RPMI8226 (cell line): ENCODE results near the gene PDE6A.
"Not testable (repeated sequence)": the region's sequence is repeated elsewhere in the genome, so short reads cannot be mapped to it uniquely, and the experiment has no call there.

Experiments used
- DNase-seq: peaks from one replicate; pipeline ENCODE4 v3.0.0-alpha.2; 2015

PDE6A gene

DNA sequence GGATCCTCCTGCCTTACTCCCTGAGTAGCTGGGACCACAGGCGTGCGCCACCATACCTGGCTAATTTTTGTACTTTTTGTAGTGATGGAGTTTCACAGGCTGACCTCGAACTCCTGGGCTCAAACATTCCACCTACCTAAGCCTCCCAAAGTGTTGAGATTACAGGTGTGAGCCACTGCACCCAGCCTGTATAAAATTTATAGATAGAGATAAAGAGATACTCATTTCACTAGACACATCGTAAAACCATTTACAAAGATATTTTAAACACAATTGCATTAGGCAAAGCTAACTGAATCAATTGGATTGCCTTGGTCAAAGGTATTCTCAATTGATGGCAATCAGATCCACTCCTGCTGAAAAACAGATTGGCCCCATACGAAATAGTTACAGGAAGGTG lies 52.0 kb downstream of the PDE6A start:
- no peak for DNase-seq

DNA sequence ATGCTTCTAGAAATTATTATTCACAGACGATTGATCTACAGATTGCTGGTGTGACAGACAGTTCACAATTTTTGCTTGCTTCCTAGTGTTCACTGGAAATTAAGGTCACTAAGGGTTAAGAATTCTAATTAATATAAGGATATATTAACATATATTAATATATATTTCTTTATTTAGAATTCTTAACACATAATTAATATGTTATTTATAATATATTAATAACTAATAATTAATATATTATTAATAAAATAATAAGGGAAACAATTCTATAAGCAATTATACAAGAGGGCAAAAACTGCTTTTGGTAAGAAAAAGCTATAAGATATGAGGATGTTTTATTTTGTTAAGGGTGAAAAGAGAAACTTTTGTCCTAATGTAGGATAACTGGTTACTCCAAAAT lies 56.3 kb downstream of the PDE6A start:
- no peak for DNase-seq

DNA sequence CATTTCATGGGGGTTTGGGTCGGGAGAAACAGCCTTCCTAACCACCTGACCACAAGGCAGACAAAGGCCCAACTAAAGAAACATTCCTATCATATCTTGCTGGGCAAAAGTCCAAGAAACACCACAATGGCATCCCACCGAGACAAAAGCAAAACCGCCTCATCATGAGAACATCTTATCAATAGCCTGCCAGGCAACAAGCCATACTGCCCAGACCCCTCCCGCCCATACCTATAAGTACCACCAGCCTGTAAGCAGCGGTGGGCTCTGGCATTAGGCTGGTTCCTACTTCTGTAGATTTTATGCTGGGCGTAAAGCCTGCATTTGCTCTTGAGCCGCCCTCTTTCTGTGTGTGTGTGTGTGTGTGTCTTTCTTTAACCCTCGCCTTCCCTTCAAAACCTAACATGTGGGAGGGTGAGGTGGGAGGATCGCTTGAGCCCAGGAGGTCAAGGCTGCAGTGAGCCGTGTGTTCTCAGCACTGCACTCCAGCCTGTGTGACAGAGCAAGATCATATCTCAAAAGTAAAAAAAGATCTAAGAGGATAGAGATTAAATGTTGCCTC lies 56.9 kb downstream of the PDE6A start:
- no peak for DNase-seq

DNA sequence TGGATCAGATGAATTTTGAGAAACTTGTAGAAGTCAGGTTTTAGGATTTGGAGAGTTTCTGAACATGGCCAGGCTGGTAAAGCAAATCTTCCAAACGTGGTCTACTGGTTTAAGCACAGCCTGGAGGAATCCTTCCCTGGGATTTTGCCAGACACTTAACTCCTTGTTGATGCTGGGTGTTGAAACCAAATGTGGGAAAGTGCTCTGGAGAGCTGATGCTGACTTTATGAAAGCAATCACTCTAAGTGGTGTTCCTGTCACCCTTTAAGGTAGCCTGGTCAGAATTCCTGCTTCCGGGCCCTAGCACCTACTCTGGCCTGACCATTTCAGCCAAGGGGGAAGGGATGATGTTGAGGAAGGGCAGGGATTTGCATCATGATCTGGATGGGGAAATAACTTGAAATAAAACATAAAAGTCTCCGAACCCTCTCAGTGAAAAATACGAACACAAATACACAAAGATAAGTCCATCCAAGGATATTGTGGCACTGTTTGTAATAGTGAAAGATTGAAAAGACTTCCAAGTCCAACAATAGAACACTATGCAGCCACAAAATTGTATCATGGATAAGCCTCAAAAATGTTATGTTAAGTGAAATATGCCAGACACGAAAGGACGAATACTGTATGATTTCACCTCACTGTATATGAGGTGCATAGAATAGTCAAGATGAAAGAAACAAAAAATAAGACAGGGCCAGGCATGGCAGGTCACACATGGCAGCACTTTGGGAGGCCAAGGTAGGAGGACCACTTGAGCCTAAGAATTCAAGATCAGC lies 57.7 kb downstream of the PDE6A start:
- DNase-seq: no peak

DNA sequence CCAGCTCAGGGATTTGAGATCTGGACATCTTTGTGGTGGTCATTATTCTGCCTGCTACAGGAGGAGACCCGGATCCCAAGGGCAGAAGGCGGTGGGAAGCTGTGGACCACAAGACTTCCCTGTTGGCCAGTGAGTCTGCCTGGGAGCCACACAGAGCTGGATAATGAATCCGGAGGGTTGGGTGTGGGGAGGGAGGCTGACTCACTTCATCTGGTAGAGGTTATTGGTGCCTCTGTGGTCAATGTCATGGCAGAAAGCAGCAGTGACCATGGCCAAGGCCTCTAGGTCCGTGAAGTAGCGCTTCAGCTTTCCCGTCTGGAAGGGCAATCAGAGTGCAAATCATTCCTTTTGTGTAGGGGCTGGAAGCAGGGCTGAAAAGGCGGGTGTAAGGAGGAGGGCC lies 58.5 kb downstream of the PDE6A start:
- no peak for DNase-seq

DNA sequence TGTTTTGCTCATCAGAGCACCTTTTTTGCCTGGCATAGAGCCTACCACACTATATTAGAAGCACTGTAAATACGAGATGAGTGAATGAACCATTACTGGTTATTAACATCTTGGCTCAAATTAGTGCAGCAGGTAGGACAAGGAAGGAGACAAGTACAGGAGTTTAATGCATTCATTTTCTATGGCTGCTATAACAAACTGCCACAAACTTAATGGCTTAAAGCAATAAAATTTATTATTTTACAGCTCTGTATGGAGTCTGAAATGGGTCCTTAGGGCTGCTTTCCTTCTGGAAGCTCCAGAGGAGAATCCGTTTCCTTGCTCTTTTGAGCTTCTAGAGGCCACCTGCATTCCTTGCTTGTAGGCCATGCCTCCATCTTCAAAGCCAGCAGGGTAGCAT lies 59.1 kb downstream of the PDE6A start:
- no peak for DNase-seq

DNA sequence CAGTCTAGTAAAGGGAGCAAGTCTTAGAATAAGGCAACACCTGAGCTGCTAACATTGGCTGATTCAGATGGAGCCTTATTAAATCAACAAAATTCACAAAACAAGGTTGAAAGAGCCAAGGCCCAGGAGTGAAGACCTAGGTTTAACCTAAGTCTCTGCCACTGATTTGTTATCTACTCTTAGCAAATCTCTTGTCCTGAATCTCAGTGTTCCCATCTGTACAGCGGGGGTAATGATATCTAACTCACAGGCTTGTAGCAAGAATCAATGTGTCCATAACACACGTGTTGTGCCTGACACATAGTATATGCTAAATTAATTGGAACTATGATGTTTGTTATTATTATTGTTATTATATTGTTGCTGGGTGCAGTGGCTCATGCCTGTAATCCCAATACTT lies 61.0 kb downstream of the PDE6A start:
- DNase-seq: no peak

DNA sequence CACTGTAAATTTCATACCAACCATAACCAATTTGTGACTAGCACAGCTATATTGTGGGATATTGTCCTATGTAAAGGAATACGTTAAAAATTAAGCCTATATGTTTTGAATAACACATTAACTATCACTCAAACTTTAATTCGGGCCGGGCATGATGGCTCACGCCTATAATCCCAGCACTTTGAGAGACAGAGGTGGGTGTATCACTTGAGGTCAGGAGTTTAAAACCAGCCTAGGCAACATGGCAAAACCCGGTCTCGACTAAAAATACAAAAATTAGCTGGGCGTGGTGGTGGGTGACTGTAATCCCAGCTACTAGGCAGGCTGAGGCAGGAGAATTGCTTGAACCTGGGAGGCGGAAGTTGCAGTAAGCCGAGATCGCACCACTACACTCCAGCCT lies 62.0 kb downstream of the PDE6A start:
- not testable (repeated sequence) for DNase-seq

DNA sequence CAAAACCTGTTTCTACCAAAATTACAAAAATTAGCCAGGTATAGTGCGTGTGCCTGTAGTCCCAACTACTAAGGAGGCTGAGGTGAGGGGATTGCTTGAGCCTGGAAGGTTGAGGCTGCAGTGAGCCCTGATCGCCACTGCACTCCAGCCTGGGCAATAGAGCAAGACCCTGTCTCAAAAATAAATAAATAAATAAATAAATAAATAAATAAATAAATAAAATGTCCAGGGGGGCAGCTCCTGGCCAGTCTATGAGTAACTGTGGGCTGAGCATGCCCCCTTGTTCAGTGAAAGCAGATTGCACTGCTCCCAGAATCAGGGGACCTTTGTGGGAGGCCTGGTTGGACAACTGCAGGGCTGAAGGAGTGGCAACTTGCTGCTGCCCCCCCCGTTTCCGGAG lies 62.7 kb downstream of the PDE6A start:
- no peak for DNase-seq

DNA sequence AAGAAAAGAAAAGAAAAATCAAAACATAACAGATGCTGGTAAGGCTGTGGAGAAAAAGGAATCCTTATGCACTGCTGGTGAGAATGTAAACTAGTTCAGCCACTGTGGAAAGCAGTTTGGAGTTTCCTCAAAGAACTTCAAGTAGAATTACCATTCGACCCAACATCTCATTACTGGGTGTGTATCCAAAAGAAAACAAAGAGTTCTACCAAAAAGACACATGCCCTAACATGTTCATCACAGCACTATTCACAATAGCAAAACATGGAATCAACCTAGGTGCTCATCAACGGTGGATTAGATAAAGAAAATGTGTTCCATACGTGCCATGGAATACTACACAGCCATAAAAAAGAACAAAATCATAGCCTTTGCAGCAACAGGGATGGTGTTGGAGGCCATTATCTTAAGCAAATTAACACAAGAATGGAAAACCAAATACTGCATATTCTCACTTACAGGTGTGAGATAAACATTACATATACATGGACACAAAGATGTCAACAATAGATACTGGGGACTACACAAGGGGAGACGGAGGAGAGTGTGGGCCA lies 63.4 kb downstream of the PDE6A start:
- DNase-seq: no peak

DNA sequence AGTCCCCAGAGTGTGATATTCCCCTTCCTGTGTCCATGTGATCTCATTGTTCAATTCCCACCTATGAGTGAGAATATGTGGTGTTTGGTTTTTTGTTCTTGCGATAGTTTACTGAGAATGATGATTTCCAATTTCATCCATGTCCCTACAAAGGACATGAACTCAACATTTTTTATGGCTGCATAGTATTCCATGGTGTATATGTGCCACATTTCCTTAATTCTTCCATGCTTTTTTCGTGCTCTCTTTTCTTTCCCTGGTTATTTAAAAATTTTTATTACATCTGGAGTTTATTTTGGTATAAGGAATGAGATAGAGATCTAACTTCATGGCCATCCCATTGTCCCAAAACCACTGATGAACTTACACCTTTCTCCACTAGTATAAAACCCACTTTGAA lies 65.0 kb downstream of the PDE6A start:
- not testable (repeated sequence) for DNase-seq

DNA sequence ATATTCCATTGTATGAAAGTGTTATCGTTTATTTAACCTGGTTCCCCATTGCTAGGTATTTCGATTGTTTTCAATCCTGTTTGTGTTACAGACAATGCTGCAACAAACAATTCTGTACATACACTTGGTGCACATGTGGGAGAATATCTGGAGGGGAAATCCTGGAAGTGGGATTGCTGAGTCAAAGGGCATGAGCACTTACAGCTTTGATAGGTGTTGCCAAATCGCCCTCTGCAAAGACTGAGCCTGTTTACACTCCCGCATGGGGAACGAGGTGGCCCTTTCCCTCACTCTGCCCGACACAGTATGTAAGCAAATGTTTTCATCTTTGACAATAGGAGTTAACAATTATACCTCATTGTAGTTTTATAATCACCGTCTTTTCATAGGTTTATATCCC lies 66.2 kb downstream of the PDE6A start:
- DNase-seq: no peak

DNA sequence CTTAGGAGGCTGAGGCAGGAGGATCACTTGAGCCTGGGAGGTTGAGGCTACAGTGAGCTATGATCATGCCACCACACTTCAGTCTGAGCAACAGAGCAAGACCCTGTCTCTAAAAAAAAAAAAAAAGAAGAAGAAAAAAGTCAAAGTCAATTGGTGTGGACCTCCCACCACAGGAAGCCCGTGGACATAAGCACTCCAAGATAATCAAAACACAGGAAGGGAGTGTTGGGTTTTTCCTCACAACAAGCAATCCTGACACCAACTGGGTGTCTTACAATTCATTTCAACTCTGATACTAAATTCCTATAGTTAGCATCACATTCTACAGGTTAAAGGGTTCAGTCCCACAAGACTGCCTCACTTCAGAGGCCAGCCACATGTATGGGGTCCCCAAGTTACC lies 70.7 kb downstream of the PDE6A start:
- no peak for DNase-seq

DNA sequence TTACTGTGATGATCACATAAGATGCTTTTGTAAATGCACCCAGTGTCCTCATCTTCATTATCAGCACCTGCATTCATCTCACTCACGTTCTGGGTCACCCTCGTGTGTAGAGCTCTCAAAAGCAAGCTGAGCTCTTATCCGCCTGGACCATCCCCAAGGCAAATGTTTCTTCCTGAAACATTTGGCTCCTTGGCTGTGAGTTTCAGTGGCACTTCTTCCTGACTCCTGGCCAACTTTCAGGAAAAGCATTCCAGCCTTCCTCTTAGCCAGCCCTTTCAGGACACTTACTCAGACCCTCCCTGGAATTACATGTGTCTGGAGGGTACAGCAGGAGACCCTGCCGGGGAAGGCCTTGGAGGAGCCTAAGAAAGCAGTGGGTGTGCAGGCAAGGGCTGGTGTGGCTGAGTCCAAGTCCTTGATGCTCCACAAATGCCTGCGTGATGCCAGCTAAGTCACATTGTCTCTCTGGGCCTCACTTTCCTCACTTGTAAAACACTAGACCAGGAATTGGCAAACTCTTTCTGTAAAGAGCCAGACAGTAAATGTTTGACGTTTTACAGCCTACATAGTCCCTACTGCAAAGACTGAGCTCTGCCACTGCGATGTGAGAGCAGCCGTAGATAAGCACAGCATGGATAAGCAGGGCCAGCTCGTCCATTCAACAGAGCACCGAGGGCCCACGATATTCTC lies 72.1 kb downstream of the PDE6A start:
- DNase-seq: no peak

DNA sequence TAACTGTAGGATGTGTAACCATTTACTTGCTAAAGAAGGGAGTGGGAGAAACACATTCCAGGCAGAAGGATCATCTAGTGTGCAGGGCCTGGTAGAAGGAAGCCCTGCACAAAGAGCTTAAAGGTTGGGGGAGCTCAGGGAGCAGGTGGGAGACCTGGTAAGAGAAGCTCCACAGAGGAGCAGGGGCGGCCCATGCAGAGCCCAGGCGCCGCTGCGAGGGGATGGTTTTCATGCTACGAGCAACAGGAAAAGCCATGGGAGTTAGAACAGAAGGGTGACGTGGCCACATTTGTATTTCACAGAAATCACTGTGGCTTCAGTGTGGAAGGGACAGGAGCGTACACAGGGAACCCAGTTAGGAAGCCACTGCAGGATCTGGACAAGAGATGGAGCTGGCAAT lies 73.1 kb downstream of the PDE6A start:
- DNase-seq: no peak

DNA sequence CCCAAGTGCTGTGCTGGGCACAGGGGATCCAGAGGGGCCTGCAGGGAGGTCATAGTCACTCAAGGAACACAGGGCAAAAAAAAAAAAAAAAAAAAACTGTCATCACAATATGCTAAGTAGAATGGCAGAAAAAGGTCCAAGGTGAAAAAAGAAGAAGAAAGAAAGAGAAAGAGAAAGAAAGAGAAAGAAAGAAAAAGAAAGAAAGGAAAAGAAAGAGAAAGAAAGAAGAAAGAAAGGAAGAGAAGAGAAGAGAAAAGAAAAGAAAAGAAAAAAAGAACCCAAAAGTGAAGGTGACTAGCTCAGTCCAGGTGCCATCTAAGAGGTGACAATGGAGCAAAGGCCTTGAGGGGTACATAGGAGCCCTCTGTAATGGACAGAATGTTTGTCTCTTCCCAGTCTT lies 73.9 kb downstream of the PDE6A start:
- DNase-seq: no peak

DNA sequence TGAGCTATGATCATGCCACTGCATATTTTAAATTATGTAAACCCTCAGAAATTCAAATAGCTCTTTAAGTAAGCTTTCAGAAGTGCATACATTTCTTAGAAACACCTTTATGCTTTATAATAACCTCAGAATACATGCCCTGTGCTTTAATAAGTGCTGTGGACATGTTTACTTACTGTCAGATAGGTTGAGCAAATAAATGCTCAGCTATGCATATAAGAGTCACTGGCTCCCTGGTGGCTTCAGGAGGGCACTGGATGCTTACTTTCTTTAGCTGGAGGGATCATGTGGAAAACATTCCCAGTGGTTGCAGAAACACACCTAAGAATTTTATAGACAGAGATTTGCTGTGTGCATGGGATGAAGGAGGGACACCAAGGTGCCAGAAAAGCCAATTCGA lies 74.4 kb downstream of the PDE6A start:
- no peak for DNase-seq

DNA sequence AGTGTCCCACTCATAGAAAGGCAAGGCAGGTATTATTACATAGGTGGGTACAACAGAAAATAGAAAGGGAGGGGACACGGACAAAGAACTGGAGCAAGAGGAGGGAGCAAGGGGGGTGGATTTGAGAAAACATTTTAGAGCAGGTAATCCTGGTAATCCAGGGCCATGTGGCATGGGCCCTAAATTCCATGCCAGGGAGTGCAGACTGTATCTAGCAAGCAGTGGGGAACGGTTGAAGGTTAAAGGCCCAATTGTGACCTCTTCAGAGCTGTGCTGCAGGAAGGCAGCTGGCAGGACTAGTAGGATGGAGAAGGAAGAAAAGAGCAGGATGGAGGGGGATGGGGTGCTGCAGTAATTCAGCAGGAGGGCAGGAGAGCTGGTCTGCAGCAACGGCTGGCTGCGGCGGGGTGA lies 75.2 kb downstream of the PDE6A start:
- no peak for DNase-seq

DNA sequence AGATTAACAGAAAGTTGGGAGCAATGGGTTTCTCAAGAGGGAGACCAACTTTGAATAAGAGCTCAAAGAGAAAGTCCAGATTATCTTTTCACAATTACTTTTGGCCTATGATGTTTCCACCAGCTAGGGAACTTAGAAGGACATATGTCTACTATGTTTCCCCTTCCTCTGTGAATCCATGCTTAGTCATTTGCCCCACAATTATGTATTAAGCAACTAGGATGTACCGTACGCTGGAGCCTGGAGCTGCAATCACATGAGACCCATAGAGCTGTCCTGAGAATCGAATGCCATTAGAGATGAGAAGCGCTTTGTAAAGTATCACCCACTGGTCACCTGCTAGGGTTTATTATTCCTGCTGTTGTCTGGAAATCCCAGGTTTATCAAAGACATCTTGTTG lies 78.8 kb downstream of the PDE6A start:
- no peak for DNase-seq

DNA sequence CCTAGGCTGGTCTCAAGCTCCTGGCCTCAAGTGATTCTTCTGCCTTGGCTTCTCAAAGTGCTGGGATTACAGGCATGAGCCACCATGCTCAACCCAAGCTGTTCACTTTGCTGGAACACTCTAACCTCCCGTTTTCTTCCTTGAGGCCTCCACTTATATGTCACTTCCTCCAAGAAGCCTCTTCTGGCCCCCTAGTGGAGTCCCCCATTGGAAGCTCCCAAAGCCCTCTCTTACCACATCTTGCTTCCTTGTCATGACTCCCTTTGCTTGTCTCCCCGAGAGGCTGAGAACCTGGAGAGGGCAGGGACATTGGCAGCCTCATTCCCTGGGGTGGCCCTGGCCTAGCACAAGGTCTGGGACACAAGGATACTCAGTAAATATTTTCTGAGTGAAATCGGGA lies 80.8 kb downstream of the PDE6A start:
- DNase-seq: no peak

DNA sequence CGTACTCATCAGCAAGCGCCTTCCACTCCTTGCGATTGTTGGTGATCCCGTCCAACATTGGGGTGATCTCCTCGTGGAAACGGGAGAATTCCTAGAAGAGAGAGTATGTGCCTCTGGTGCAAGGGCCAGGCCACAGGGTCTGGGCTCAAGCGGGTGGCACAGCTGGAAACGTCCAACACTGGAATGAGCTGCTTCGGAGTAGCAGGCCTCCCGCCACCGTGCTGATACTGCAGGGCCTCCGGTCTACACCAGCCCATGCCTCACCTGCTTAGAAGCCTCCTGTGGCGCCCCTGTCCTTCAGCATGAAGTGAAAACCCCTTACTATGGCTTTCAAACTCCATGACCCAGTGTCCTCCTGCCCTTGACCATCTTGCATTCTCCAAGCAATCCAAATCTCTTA lies 81.4 kb downstream of the PDE6A start:
- no peak for DNase-seq

DNA sequence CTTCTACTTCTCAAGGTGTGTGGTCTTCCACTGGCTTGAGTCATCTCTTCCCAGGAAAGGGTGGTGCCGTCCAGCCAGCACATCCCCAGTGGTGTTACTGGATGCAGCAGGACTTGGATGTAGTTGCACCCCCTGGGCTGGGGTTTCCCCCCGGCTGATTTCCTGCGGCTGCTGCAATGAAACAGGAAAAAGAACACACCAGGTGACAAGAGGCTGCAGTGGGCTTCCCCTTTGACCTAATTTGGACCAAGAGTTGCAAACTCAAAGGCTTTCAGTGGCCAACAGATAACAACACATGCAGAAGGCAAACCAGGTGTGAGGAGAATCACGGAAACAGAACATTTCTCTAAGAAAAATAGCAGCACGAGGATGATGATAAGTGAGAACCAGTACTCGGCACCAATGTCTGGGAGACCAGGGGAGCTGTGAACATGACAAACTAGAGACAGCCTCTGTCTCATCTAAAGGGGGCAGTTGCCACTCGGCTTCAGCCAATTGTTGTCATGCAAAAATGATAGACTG lies 83.7 kb downstream of the PDE6A start:
- DNase-seq: no peak

DNA sequence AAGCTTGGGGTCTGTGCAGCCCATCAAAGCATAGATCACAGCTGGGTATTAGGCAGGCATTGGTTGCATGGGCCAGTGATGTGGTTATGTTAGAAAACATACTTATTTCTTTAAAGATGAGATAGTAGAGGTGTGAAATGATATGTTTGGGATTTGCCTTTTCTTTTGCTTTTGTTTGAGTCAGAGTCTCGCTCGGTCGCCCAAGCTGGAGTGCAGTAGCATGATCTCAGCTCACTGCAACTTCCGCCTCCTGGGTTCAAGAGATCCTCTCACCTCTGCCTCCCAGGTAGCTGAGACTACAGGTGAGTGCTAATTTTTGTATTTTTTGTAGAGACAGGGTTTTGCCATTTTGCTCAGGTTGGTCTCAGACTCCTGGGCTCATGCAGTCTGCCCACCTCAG lies 84.8 kb downstream of the PDE6A start:
- DNase-seq: no peak

DNA sequence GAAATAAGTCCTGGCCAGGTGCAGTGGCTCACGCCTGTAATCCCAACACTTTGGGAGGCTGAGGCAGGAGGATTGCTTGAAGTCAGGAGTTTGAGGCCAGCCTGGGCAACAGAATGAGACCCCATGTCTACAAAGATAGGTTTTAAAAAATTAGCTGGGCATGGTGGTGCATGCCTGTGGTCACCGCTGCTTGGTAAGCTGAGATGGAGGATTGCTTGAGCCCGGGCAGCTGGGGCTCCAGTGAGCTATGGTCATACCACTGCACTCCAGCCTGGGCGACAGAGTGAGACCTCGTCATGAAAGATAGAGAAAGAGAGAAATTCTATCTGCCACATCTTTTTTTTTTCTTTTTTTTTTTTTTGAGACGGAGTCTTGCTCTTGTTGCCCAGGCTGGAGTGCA lies 86.1 kb downstream of the PDE6A start:
- DNase-seq: not testable (repeated sequence)
